ENCODE measurements around the gene RAX.

DNA sequence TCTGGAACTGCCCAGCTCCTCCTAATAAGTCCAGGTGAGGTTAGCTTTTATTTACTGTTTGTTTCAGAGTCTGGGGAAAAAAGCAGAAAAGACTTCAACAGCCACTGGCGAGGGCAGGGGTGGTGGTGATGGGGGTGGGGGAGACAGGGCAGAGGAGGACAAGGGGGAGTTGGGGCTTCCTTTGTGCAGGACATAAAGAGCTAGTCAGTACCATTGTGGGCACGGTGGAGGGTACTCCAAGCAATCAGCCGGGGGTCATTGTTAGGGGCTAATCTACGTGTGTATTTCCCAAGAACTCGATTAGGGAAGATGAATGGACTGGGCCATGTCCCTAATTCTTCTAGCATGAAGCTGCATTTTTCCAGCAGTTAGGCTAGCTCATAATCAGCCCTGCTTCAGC is 2.8 kb upstream of the RAX start:
- TF ChIP-seq ESRRA (CRISPR knock-in tag; IDR thresholded peaks at IDR 0.05; ENCODE audit: borderline replicate concordance) (no peak), TP53 (CRISPR knock-in tag; IDR thresholded peaks at IDR 0.05) (no peak), NFYB (CRISPR knock-in tag; conservative IDR thresholded peaks at IDR 0.05; ENCODE audit: low read depth) (no peak), KAT7 (CRISPR knock-in tag; IDR thresholded peaks at IDR 0.05; ENCODE audit: borderline replicate concordance) (no peak), ZNF232 (CRISPR knock-in tag; IDR thresholded peaks at IDR 0.05) (no peak), NR1H2 (CRISPR knock-in tag; IDR thresholded peaks at IDR 0.05) (no peak), ELF4 (CRISPR knock-in tag; IDR thresholded peaks at IDR 0.05; ENCODE audit: low read depth) (no peak), IRF2 (CRISPR knock-in tag; IDR thresholded peaks at IDR 0.05; ENCODE audit: borderline replicate concordance, low read depth) (no peak)
- TF ChIP-seq, protein P1, sequence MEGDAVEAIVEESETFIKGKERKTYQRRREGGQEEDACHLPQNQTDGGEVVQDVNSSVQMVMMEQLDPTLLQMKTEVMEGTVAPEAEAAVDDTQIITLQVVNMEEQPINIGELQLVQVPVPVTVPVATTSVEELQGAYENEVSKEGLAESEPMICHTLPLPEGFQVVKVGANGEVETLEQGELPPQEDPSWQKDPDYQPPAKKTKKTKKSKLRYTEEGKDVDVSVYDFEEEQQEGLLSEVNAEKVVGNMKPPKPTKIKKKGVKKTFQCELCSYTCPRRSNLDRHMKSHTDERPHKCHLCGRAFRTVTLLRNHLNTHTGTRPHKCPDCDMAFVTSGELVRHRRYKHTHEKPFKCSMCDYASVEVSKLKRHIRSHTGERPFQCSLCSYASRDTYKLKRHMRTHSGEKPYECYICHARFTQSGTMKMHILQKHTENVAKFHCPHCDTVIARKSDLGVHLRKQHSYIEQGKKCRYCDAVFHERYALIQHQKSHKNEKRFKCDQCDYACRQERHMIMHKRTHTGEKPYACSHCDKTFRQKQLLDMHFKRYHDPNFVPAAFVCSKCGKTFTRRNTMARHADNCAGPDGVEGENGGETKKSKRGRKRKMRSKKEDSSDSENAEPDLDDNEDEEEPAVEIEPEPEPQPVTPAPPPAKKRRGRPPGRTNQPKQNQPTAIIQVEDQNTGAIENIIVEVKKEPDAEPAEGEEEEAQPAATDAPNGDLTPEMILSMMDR (IDR thresholded peaks at IDR 0.05), result no peak
- TF ChIP-seq, protein P2, sequence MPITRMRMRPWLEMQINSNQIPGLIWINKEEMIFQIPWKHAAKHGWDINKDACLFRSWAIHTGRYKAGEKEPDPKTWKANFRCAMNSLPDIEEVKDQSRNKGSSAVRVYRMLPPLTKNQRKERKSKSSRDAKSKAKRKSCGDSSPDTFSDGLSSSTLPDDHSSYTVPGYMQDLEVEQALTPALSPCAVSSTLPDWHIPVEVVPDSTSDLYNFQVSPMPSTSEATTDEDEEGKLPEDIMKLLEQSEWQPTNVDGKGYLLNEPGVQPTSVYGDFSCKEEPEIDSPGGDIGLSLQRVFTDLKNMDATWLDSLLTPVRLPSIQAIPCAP (CRISPR knock-in tag; IDR thresholded peaks at IDR 0.05), result no peak
- TF ChIP-seq, protein P3, sequence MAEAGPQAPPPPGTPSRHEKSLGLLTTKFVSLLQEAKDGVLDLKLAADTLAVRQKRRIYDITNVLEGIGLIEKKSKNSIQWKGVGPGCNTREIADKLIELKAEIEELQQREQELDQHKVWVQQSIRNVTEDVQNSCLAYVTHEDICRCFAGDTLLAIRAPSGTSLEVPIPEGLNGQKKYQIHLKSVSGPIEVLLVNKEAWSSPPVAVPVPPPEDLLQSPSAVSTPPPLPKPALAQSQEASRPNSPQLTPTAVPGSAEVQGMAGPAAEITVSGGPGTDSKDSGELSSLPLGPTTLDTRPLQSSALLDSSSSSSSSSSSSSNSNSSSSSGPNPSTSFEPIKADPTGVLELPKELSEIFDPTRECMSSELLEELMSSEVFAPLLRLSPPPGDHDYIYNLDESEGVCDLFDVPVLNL (CRISPR knock-in tag; IDR thresholded peaks at IDR 0.05; ENCODE audit: borderline replicate concordance, low read depth), result no peak
